DMS53 (cell line): ENCODE measurements around the gene CDKL5.
"Not testable (repeated sequence)": the region's sequence is repeated elsewhere in the genome, so short reads cannot be mapped to it uniquely, and the experiment has no call there.

Experiments
- DNase-seq: peaks from one replicate; lab custom pipeline; 2025; lab: John Stamatoyannopoulos, UW

CDKL5 gene

DNA sequence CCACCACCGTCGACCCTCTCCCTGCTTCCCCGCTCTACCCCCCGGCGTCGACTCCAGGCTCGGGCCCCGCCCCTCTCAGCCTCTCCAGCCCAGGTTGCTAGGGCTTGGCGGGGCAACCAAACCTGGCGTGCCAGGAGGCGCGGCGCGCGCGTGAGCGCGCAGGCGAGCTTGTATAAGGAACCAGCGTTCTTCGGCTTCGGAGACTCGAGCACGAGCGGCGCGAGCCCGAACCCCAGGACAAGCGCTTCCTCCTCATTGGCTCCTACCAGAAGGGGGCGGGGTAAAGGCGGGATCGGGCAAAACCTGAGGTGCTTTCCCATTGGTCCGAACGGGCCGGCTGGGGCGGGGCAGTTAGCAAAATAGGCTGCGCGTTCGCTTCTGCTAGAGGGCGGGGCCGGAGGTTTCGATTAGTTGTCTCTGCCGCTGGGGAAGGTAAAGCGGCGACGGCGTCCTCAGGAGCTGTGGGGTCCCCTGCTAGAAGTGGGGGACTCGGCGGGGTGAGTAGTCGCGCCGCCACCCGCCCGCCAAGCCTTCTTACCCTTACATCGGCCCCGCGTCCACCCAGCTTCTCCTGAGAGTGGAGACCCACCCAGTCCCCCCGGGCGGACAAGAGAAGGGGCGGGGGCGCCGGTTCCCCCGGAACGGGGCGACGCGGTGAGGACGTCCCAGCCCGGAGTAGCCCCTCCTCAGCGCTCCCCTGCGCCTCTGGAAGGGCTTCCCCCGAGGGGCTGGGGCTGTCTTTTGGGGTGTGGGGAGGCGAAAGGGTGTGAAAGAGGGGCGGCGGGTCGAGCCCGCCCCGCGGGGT is at the start of gene CDKL5:
Gene CDKL5 (plus strand): TSS at position 410 of the 805 bp plus-strand sequence. CDS start 81,489 bp downstream, outside the sequence.
- DNase-seq: peak; percentile 99

DNA sequence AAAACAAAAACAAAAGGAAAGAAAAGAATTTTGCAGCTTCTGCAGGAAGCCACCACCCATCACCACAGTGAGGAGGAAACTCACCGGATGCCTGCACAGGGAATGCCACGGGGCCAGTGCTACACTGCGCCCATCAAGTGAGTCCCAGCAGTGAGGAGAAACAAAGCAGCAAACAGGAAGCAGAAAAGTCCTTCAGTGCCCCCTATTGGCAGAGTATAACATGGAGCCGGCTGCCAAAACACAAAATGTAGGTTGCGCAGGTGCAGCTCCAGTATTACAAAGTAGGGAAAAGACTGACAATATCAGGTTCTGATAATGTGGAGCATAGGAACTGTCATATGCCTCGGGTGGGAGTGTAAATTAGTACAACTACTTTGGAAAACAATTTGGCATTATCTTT is 47.6 kb upstream of the CDKL5 start:
- DNase-seq: peak; percentile 74

DNA sequence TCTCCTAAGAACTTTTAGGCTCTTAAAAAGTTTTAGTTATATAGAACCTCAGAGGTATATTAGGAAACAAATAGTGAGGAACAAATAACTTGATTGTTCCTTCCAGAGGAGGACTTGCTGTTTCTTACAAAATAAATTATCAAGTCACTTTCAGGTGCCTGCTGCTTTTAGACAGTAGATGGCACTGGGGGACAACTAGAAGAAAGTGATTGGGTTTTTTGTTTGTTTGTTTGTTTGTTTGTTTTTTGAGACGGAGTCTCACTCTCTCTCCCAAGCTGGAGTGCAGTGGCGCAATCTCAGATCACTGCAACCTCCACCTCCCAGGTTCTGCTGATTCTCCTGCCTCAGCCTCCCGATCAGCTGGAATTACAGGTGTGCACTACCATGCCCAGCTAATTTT is 35.4 kb upstream of the CDKL5 start:
- peak; percentile 36 for DNase-seq

DNA sequence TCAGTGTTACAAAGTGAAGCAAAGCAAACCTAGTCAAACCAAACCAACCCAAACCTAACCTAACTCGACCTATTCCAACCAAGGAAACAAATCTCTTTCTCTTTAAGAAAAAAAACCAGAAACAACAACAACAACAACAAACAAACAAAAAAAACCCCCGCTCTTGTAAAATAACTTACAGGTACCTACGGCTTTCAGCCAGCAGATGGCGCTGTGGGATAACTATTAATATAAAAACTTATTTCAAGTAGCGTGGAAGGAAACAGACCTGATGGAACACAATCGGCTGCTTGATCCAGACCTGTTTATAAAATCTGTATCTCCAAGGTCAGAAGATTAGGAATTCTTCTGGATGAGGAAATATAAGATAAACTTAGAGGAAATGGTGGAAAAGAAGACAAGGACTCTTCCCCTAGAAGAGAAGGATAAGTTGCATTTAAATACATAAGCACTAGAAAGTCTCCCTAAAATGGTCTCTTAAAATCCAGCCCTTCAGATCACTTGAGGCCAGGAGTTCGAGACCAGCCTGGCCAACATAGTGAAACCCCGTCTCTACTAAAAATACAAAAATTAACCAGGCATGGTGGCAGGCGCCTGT is 34.4 kb upstream of the CDKL5 start:
- peak; percentile 78 for DNase-seq

DNA sequence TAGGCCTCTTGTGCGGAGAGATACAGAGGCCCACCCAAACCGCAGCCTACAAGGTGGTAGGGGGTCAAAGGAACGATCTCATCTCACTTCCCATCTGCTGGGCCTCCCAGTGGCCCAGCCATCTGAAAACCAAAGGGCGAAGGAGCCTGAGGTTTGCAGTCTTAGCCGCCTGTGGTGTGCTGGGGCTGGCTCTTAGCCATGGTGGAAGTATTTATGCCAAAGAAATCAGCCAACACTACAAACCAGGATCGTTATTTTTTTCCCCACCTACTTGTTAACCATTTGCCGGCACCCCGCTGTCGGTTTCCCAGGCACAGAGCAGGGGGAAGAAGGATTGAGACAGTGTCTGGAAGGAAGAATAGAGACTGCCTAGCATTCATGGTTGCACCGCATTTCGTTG is 30.9 kb upstream of the CDKL5 start:
- no peak for DNase-seq

DNA sequence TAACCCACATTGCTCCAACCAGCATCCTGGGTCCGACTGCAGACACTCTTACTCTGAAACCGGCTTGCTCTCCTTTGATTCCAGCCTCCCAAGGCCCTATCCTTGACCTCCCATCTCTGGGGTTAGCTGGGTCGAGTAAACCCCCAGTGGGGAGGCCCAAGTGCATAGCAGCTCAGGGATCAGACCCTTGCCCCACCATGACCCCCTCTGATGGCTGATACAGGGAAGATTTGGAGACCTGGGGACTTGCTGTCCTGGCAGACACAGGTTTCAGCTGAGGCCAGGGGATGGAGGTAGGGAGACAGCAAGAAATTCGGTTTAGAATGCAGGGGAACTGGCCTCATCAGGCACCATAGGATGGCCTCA is 23.6 kb upstream of the CDKL5 start:
- DNase-seq: no peak

DNA sequence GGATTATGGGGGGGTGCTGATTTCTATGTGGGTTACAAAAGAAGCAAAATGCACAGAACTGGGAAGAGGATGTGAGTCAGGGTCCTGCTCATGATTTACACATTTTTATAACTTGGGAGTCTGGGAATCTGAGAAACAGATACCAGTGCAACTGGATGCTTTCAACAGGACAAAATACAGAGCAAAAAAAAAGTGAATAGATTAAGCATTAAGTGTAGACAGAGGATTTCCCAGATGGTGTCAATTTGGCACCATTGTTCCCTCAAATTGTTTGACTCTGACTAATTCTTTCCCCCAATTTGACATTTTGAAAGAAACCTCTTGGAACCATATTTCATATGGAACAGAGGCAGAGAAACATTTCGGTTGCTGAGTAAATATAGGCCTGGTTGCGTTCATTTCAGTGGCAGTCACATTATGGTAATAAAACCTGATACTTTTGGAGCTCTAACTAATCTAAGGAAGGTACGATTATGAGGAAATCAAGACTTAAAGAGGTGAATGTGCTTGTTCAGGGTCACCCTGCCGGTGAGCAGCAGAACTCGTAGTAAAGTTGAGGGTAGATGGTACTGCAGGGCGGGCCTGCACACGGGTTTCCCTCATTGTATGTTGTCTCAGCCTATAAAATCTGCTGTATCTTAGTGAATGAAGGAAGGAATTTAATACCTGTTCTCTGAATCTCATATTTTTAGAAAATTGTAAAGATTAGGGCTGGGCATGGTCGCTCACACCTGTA is 18.7 kb upstream of the CDKL5 start:
- DNase-seq: no peak

DNA sequence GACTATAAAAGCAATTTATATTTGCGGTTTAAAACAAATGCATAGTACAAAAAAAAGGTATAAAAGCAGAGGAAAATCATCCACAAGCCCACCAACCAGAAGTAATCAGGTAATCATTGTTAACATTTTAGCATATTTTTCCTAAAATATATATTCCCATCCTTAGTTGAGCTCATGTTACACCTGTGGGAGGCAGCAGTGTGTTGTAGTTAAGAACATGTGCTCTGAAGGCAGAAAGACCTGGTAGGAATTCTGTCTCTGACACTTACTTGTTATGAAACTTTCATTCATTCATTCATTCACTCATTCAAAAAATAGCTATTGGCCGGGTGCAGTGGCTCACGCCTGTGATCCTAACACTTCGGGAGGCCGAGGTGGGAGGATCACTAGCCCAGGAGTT is 15.4 kb upstream of the CDKL5 start:
- DNase-seq: peak; percentile 73

DNA sequence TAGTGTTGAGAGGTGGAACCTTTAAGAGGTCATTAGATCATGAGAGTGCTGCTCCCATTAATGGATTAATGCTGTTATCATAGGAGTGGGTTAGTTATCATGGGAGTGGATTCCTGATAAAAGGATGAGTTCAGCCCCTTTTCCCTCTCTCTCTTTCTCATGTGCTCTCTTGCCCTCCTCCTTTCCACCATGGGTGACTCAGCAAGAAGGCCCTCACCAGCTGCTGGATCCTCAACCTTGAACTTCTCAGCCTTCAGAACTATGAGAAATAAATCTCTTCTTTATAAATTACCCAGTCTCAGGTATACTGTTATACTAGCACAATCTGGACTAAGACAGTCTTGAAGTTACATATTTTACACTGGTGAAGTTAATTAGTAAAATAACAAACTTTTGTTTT is 10.0 kb upstream of the CDKL5 start:
- peak; percentile 24 for DNase-seq

DNA sequence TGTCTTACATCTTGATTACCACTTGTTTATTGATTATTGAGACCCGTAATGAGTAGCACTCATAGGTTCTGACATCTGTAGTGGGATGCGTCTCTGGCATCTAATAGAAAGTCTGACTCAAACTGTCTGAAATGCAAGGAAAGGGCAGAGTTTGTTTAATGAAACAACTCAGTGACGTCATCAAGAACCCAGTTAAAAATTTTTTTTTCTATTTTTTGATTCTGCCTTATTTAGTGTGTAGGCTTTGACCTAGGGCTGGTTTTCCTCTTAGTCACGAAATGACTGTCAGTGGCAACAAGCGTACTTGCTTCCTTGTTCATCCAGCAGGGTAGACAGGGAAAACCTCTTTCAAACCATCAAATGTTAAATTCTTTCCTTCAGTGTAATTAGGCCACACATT is 3.1 kb upstream of the CDKL5 start:
- peak; percentile 8 for DNase-seq

DNA sequence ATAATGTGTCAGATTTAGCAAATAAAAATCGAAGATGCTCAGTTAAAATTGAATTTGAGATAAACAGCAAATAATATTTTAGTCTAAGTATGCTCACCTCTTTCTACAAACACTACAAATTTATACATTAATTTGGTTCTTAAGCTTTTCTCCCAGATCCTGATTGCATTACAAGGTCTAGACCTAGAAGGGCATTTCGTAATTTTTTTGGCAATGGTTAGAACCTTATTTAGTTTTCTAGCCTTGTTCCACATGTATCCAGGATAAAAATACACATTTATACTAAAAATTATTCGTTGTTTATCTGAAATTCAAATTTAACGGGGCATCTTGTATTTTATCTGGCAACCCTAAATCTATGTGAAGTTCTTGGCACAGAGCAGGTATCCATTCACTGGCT is 2.5 kb upstream of the CDKL5 start:
- DNase-seq: no peak

DNA sequence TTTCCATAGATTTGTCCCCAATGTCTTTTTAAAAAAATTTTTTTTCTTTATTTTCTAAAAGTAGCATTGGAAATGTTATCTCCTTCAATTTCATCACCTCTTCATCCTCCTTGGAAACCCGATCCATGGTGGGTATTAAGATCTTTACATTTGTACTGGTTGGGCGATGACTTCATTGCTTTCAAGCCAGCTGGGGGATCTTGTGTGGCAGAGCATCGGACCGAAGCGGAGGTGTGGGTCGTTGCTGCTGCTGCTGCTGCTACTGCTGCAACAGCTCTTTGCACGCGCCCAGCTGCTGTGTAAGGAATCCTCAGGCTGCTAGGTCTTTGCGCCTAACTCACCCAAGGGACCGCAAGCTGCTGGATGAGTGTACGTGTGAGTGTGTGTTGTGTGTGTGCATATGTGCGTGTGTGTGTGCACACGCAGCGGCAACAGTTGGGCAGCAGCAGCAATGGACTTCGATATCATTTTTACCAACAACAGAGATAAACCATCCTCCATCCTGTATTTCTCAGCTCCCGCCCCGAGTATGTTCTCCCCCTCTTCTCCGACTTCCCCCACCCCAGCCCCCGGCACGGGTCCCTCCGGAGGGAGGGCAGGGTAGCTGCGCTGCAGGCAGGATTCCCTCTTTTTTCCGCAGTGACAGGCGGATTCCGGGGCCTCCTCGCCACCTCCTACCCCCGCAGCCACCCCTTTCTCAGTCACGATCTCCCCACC is 768 bp upstream of the CDKL5 start:
- DNase-seq: peak; percentile 77

DNA sequence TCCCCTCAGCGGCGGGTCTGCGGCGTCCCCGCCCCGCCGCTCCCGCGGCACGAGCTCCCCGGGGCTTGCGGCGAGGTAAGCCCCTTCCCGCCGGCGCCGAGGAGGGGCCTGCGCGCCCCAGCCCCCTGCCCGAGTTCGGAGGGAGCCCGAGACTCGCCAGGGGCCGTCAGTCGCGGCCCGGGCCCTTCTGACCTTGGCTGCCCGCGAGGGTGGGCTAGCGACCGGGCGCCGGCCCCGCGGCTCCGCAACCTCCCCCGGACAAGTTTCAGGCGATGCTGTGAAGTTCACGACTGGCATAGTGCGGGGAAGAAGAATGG is 554 bp downstream of the CDKL5 start:
- DNase-seq: peak; percentile 42

DNA sequence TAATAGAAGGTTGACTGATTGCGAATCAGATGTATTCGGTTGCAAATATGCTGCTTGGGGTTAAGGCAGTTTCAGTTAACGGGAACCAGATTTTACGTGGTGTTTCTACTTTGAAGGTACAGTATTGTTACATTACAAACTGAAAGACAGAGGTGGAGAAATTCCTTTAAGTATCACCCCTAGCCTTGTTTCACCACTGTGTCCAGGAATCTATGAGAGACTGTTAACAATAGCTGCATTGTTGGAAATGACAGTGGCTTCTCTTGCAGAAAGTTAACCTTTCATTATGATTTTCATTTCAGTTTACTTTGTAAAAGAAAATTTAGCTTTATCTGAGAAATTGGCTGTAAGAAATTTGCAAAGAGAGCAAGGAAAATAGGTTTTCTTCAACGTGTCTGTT is 2.6 kb downstream of the CDKL5 start:
- no peak for DNase-seq

DNA sequence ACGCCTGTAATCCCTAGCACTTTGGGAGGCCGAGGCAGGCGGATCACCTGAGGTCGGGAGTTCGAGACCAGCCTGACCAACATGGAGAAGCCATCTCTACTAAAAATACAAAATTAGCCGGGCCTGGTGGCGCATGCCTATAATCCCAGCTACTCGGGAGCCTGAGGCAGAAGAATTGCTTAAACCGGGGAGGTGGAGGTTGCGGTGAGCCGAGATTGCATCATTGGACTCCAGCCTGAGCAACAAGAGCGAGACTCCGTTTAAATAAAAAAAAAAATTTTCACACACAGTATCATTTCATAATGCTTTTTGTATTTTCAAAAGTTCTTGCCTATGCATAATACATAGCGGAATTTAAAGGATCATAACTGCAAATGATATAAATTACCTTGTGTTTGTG is 7.9 kb downstream of the CDKL5 start:
- DNase-seq: not testable (repeated sequence)

DNA sequence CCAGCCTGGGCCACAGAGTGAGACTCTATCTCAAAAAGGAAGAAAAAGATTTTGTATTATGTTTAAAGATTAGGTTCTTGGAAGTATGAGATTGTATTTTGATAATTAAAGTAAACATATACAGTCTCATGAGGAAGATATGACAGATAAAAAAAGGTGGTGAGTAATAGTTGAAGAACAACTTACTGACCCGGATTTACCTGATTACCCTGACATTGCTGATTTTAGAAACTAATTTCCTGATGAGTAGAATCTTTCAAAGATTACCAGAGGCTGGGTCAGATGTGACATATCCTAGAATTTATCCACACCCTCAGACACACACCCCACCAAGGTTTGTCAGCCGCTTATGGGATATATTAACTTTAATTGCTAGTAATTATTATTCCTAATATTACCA is 9.5 kb downstream of the CDKL5 start:
- DNase-seq: no peak

DNA sequence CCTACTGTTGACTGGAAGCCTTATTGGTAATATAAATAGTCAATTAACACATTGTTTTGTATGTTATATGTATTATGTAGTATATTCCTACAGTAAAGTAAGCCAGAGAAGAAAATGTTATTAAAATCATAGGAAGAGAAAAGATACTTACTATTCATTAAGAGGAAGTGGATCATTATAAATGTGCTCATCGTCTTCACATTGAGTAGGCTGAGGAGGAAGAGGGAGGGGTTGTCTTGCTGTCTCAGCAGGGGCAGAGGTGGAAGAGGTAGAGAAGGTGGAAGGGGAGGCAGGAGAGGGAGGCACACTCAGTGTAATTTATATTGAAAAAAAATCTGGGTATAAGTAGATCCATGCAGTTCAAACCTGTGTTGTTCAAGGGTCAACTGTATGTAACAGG is 10.6 kb downstream of the CDKL5 start:
- no peak for DNase-seq

DNA sequence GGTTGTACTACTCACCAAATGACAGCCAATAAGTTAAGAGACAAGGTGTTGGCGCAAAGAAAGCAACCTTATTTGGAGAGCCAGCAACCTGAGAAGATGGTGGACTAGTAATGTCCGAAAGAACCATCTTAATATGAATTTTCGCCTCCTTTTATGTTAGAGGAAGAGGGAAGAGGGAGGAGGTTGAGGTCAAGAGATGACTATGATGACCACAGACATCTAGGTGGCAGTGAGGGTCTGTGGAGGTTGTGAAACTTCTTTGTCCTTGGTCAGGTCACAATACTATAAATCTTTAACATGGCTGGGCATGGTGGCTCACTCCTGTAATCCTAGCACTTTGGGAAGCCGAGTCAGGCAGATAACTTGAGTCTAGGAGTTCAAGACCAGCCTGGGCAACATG is 15.4 kb downstream of the CDKL5 start:
- DNase-seq: no peak

DNA sequence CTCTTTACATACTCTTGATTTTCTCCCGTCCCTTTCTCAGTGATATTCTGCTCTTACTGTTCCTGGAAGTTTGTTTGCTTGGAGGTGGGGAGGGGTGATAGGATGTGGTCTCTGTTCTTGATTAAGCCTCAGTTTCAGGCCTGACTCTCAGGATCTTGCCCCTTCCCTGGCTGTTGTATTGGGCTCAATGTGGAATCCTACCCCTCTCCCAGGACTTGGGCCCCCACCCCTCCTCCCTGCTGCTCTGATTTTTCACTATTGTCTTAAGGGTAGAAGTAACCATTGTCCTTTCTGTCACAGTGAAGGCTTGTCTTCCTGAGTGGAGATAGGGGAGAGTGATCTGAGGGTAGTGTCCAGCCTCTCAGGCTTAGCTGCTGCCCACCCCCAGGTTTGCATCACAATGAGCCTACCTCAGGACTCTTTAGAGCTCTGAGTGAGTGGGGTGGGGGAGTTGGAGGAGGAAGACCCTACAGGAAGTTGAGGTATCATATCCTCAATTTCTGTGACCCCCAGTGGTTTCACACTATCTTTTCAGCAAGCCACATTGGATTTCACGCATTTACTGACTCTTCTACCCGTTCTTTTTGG is 16.5 kb downstream of the CDKL5 start:
- DNase-seq: no peak

DNA sequence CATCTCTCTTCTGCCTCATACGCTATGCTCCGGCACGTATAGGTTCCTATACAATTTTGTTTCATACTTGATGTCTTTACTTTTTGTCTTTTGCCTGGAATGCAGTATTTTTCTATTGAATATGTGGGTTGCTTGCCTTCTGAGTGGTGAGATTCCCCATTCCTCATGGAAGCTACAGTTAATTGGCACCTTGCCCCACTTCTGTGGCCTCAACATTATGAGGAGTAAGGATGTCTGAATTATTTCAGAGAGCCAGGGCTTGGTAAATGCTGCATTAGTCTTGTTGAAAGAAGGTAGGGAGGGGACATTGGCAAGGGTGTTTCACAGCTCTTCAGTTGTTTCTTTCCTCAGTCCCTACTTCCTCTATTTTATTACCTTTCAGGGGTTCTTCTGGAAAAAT is 23.0 kb downstream of the CDKL5 start:
- DNase-seq: no peak

DNA sequence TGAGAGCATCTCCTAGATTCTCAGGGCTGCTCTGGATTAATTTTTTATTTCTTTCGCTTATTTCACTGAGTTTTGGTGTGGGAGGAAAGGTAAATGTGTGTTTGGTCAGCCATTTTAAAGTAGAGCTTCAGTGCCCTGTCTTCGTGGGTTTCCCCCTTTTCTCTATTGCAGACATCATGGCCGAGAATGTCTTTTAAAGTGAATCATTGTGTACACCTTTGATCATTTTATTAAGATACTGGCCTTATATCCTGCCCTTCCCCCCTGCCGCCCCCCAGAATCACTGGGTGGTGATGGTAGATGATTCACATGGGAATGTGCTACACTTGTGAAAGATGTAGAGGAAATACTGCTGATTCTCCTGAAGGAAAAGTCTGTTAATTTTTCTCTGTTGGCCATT is 23.8 kb downstream of the CDKL5 start:
- no peak for DNase-seq

DNA sequence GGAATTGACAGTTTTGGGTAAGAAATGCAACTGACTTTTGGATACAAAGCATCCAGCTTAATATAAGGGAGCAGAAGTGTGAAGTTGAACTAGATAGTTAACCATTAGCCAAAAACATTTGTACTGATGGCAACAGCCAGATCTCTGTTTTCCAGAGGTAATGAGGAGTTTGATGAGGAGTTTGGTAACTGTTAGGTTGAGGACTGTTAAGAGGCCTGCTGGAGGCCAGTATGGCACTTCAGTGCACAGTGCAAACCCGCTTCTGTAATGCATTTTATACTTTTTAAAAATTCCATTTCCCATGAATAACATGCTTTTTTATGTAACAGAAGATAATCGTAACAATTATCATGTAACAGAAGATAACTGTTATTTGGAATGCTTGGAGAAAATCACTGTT is 30.0 kb downstream of the CDKL5 start:
- DNase-seq: no peak
